Type B pancreatic cell (in vitro differentiated cells): ENCODE results near the gene ADORA3. TPM values are rescaled to one million over a fixed set of nuclear protein-coding genes. Genes with fewer than 3 reads are reported as not detected.

Experiments used
- DNase-seq: peaks from one replicate; pipeline ENCODE4 v3.0.0; 2021; ENCODE audit warnings: mixed read lengths; ENCODE audit not compliant: unreplicated experiment; ENCODE audit errors: extremely low spot score
- H3K27ac Mint-ChIP-seq: 2 replicates; pipeline ENCODE4 v1.8.0; 2021; ENCODE audit warnings: mild to moderate bottlenecking, mixed read lengths
- H3K27me3 Mint-ChIP-seq: 2 replicates; pipeline ENCODE4 v1.8.0; 2021; ENCODE audit warnings: mixed read lengths
- H3K36me3 Mint-ChIP-seq: 2 replicates; pipeline ENCODE4 v1.8.0; 2021; ENCODE audit warnings: mixed read lengths
- H3K4me1 Mint-ChIP-seq: one replicate; pipeline ENCODE4 v1.8.0; 2021; ENCODE audit warnings: mixed read lengths; ENCODE audit not compliant: unreplicated experiment
- H3K4me3 Mint-ChIP-seq: 2 replicates; pipeline ENCODE4 v1.8.0; 2021; ENCODE audit warnings: mild to moderate bottlenecking, mixed read lengths
- H3K9me3 Mint-ChIP-seq: 2 replicates; pipeline ENCODE4 v1.8.0; 2021; ENCODE audit warnings: mixed read lengths
- total RNA-seq: library from RNA; stranded (reverse); gene quantifications from 2 replicates; pipeline ENCODE4 v1.2.1, GENCODE V29; 2021; ENCODE audit warnings: low replicate concordance
- TF ChIP-seq, protein P1 (sequence below): fragments of 200-600 bp; sonication (generic); conservative IDR thresholded peaks from 2 replicates; pipeline ENCODE4 v1.5.0; 2021; ENCODE audit warnings: antibody characterized with exemption, mild to moderate bottlenecking

The ADORA3 gene
- total RNA-seq, 1 donor from 2014 or later: not detected

DNA sequence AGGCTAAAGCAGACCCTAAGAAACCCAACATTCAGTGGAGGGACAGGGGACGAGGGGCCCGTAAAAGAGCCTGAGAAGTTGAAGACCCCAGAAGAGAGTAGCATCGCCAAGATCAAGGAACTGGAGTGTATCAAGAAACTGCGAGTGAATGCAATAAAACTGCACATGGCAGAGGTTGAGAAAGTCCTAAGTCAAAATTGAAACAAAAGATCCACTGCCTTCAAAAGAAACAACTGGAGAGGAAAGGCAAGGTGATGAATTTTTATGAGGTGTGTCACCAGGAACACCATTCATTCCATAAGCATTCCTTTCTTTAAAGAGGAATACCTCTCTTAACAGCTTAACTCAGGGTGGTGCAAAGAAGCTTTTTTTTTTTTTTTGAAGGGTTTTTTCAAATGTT is 38.3 kb upstream of the ADORA3 start:
- DNase-seq: no peak
- Mint-ChIP-seq H3K27ac (no peak overlapping the region), H3K4me1 (no peaks in the 10 kb centered on the region), H3K36me3 (no peaks in the 10 kb centered on the region), H3K27me3 (peaks cover 6% of the 10 kb centered on the region), H3K9me3 (peaks cover 3% of the 10 kb centered on the region), H3K4me3 (no peak overlapping the region)
- TF ChIP-seq, protein P1, sequence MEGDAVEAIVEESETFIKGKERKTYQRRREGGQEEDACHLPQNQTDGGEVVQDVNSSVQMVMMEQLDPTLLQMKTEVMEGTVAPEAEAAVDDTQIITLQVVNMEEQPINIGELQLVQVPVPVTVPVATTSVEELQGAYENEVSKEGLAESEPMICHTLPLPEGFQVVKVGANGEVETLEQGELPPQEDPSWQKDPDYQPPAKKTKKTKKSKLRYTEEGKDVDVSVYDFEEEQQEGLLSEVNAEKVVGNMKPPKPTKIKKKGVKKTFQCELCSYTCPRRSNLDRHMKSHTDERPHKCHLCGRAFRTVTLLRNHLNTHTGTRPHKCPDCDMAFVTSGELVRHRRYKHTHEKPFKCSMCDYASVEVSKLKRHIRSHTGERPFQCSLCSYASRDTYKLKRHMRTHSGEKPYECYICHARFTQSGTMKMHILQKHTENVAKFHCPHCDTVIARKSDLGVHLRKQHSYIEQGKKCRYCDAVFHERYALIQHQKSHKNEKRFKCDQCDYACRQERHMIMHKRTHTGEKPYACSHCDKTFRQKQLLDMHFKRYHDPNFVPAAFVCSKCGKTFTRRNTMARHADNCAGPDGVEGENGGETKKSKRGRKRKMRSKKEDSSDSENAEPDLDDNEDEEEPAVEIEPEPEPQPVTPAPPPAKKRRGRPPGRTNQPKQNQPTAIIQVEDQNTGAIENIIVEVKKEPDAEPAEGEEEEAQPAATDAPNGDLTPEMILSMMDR: no peak

DNA sequence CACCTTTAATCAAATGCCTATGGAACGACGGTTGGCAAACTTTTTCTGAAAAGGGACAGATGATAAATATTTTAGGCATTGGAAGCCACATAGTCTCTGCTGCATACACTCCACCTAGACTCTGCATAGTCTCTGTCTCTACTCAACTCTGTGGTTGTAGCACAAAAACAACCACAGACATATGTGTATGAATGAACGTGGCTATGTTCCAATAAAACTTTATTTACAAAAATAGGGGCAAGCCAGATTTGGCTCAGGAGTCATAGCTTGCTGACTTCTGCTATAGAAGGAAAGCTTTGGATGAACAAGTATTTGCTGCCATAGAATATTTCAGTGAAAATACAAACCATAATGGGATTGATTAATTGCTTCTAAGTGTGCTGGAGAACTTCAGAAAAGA is 37.5 kb upstream of the ADORA3 start:
- Mint-ChIP-seq H3K36me3 (no peaks in the 10 kb centered on the region), H3K27ac (no peak overlapping the region), H3K9me3 (no peaks in the 10 kb centered on the region), H3K4me1 (no peaks in the 10 kb centered on the region), H3K27me3 (peaks cover 3% of the 10 kb centered on the region), H3K4me3 (no peak overlapping the region)
- no peak for DNase-seq
- TF ChIP-seq, protein P1: no peak

DNA sequence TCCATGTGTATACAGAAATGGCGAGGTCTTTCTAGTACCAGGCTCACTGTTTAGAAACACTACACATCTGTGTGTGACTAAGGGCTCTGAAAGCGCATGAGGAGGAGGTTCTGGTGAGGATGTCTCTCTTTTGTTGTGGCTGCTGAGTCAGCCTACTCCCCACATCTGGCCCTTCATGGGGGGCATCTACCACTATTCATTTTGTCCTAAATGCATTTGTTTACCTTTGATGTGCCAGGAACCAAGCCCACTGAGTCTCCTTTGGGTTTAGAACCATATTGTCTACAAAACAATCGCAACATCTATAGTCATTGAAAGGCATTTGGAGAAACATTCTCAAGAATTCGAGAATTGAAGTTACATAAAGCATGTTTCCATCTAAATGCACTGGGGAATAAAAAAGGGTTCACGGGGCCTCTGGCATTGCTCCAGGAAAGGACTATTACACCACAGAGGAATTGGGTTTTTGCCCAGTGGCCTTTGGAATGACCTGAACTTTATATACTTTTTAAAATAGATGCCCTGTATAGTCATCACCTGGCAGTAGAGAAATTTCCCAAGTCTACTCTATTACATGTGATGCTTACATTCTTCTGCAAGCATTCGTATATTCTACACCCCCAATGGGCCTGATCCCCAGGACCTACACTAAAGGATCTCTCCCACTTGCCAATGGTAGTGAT is 35.1 kb upstream of the ADORA3 start:
- Mint-ChIP-seq H3K27ac (no peak overlapping the region), H3K27me3 (peaks cover 3% of the 10 kb centered on the region), H3K4me1 (no peaks in the 10 kb centered on the region), H3K36me3 (no peaks in the 10 kb centered on the region), H3K9me3 (no peaks in the 10 kb centered on the region), H3K4me3 (no peak overlapping the region)
- TF ChIP-seq, protein P1: no peak
- no peak for DNase-seq

DNA sequence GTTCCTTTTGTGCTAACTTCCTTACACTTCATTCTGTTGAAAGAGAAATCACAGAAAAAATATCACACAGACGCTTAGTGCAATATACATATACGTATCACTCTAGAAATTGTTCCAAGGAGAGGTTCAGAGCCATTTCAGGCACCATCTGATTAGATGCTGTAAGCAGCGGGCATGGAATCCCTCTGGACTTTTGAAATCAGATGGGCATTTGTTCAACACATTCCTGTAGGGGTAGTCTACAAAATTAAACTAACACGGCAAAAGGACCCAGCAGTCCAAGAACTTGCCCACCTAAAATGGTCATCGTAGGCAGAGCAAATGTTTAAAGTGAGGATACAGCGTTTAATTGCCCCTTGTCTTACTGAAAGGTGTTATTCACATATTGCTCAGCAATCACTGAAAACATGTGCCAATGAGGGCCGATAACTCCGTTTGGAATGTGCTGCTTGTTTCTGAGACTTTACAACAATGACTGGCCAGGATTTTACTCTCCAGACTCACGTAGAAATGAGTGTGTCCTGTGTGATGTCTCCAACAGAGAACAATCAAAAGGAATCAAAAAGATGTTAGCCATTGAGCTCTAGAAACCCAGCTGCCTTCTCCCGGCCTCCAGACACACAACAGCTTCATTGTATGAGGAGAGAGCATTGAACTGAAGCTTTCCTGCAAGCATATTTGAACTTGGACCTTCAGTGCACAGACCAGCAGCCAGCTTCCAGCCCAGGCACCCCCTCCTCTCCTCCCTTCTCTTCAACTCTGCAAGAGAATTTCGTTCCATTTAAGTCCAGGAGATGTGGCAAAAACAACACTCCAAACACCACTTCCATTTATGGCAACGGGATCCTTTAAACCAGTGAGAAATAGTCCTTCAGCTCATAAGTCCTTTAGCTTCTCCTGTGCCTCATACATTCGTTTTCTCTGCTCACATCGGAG is 32.1 kb upstream of the ADORA3 start:
- Mint-ChIP-seq H3K9me3 (no peaks in the 10 kb centered on the region), H3K27ac (no peak overlapping the region), H3K27me3 (peaks cover 3% of the 10 kb centered on the region), H3K4me1 (no peaks in the 10 kb centered on the region), H3K4me3 (no peak overlapping the region), H3K36me3 (no peaks in the 10 kb centered on the region)
- TF ChIP-seq, protein P1: no peak
- no peak for DNase-seq

DNA sequence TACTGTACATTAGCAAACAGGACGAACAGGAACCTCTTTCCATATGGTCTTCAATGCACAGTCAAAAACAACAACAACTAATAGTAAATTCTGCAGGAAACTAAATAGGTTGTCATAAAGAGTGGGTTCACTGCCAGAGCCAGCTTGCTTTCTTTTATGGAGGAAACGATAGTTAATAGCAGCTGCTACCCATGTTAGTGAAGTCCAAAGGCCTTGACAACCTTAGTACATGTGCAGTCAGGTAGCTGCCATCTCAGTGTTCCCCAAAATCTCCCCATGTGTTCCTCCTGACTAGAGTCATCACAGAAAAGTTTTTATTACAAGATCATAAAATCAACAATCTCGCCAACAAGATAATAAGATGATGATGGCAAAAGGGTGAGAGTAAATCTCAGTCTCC is 16.6 kb upstream of the ADORA3 start:
- H3K27ac Mint-ChIP-seq: no peak overlapping the region
- H3K4me1 Mint-ChIP-seq: no peaks in the 10 kb centered on the region
- no peak overlapping the region for H3K4me3 Mint-ChIP-seq
- no peaks in the 10 kb centered on the region for H3K27me3 Mint-ChIP-seq
- no peak for DNase-seq
- H3K9me3 Mint-ChIP-seq: peaks cover 3% of the 10 kb centered on the region
- TF ChIP-seq, protein P1: no peak
- H3K36me3 Mint-ChIP-seq: no peaks in the 10 kb centered on the region
